ENCODE measurements around the gene BRINP3.
A peak's percentile ranks its signal among the peaks of the same experiment; 100 is the strongest.

Gene BRINP3

GRCh38 chr1:190104961-190105360 is 372.7 kb downstream of the BRINP3 start:
- no peak for DNase-seq (ENCODE audit: low read depth)

DNA sequence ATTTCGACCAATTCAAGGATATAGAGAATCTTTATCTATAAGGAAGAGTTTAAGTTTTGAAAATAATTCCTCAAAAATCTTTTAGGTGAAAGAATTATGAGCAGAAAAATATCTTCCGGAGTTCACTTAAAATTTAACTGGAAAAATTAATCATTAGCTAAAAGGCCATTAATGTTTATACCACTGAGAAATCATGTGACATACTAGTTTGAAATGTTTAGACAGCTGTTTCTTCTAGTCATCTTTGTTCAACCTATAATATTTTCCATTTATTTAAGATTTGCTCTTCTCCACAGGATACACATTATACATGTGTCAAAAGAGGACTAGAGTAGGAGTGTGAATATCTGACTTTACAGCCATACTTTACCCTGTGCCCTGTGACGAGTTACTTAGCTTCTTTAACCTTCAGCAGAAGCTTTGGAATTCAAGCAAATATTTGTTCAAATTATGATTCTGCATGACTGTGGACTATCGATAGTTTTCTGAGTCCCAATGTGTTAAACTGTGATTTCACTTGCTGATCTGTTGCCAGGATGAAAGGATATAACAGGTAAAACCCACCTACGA is 374.8 kb downstream of the BRINP3 start:
- no peak for DNase-seq (ENCODE audit: low read depth)

DNA sequence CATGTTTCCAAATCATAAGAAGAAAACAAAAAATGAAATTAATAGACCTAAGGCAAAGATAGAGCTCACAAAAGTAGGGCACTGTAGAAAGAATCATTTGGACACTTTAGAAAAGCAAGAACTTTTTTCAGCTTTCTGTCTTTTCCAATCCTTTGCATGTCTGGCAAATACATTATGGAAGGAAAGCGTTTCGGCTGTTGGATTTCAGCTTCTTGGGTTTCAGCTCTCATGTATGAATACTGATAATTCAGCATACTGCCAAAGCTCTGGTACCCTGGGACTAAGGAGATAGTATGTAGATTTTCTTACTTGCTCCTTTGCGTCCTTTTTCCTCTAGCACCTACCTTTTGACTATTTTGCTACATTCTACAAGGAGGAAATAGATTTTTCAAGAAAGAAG is 375.9 kb downstream of the BRINP3 start:
- no peak for DNase-seq (ENCODE audit: low read depth)

- no peak for DNase-seq (ENCODE audit: low read depth)
These were observed 378.9 kb downstream of the BRINP3 start for GRCh38 chr1:190098756-190099155.

GRCh38 chr1:190098107-190098506 is 379.6 kb downstream of the BRINP3 start:
- DNase-seq (ENCODE audit: low read depth): no peak

DNA sequence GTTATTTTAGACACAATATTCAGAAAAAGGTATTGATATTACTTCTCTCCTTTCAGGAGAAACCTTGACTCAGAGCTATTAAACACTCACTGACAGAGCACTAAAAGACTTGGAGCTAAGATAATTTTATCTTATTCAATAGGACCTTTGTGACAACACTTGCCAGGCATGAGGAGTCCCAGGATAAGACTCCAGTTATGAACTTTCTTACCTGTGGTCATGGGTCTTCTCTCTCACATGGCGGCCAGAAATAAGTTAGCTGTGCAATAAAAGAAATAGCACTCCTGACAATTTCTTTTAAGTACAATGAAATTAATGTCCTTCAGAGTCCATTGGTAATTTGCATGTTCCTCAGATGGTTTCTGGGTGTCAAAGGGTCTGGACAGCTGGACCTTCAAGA is 382.1 kb downstream of the BRINP3 start:
- DNase-seq (ENCODE audit: low read depth): no peak

- DNase-seq (ENCODE audit: low read depth): no peak
These were observed 393.1 kb downstream of the BRINP3 start for GRCh38 chr1:190084552-190084951.

DNA sequence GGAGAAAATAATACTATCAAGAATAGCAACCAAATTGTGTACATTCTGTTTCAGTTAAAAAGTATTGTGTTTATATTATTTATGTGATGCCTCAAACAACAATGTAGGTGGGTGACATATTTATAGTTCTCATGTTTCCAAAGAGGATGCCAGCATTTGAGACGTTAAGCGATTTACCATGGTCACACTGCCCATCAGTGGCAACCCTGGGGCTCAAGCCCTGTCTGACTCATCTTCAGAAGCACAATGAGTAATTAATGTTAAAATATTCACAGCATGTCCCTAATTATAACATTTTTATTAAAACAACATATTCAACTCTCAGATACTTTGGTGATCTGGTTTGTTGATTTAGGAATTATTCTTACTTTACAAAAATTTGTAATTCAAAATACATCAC is 409.4 kb downstream of the BRINP3 start:
- no peak for DNase-seq (ENCODE audit: low read depth)

GRCh38 chr1:190067592-190067991 is 410.1 kb downstream of the BRINP3 start:
- peak; percentile 65 for DNase-seq (ENCODE audit: low read depth)

- no peak for DNase-seq (ENCODE audit: low read depth)
These were observed 411.7 kb downstream of the BRINP3 start for GRCh38 chr1:190066011-190066410.

DNA sequence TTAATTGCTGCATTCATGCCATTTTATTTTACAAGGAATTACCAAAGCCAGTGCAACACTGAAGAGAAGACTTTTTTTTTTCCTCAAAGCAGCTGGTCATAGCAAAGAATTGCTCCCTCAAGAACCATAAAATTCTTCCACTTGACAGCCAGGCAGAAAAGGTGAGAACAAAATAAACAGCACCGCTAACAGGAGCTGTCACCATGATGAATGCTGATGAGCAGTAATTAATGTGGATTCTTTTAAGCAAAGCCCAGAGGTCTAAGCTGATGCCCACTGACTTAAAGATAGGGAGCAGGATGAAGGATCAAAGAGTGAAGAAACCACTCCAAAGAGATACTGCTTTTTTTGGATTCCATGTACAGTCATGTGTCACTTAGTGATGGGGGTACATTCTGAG is 428.4 kb downstream of the BRINP3 start:
- no peak for DNase-seq (ENCODE audit: low read depth)
